SK-N-MC (cell line): ENCODE measurements around the gene HADHA.

Source experiments
- DNase-seq: peaks from one replicate; pipeline ENCODE4 v3.0.0-alpha.2; 2011; ENCODE audit warnings: low read depth, low spot score
- H3K27ac ChIP-seq: fragments of 200-600 bp; sonication (generic); 2 replicates; pipeline ENCODE4 v1.5.1; 2016; ENCODE audit warnings: mixed run types
- H3K36me3 ChIP-seq: fragments of 200-600 bp; sonication (generic); 2 replicates; pipeline ENCODE4 v1.6.1; 2017; ENCODE audit warnings: antibody characterized with exemption, low read length, mixed read lengths; ENCODE audit not compliant: insufficient read depth
- H3K4me3 ChIP-seq: fragments of 200-600 bp; sonication (generic); 2 replicates; pipeline ENCODE4 v1.5.1; 2016
- H3K9ac ChIP-seq: fragments of 200-600 bp; sonication (generic); 2 replicates; pipeline ENCODE4 v1.8.0; 2017; ENCODE audit warnings: mixed run types, mixed read lengths; ENCODE audit not compliant: insufficient read length
- H3K9me3 ChIP-seq: fragments of 200-600 bp; sonication (generic); 2 replicates; pipeline ENCODE4 v1.6.1; 2017; ENCODE audit warnings: low read depth, mild to moderate bottlenecking, antibody characterized with exemption, low read length, moderate library complexity, mixed read lengths
- EZH2 ChIP-seq: fragments of 200-600 bp; sonication (generic); IDR thresholded peaks from one replicate; pipeline ENCODE4 v1.6.1; 2017; ENCODE audit warnings: antibody characterized with exemption
- FOXP2 ChIP-seq: optimal IDR thresholded peaks from 2 replicates; pipeline ENCODE3; 2011; ENCODE audit warnings: mild to moderate bottlenecking, moderate library complexity; ENCODE audit not compliant: insufficient read depth; ENCODE audit errors: extremely low read length, control extremely low read depth
- POLR2AphosphoS5 ChIP-seq: IDR thresholded peaks from 2 replicates; pipeline ENCODE4 v1.6.1; 2012; ENCODE audit warnings: mild to moderate bottlenecking, low read depth, low read length, borderline replicate concordance

The HADHA gene

GRCh38 chr2:26195040-26195984, 49.1 kb downstream of the HADHA start:
- peaks cover 74% of the 10 kb centered on the region for H3K36me3 ChIP-seq
- peak; percentile 45 for DNase-seq

GRCh38 chr2:26193578-26194231, 50.7 kb downstream of the HADHA start:
- no peak overlapping the region for H3K4me3 ChIP-seq
- peaks cover 63% of the 10 kb centered on the region for H3K36me3 ChIP-seq
- no peaks in the 10 kb centered on the region for H3K9me3 ChIP-seq
- TF ChIP-seq FOXP2 (no peak), EZH2 (no peak), POLR2AphosphoS5 (no peak)
- H3K27ac ChIP-seq = no peak overlapping the region
- DNase-seq = no peak
- no peak overlapping the region for H3K9ac ChIP-seq

More at GRCh38 chr2:26195040-26195984, 49.1 kb downstream of the HADHA start:
- no peak for TF ChIP-seq FOXP2
- no peak for TF ChIP-seq POLR2AphosphoS5
- TF ChIP-seq EZH2 = no peak
- Histone ChIP-seq H3K27ac (no peak overlapping the region), H3K9me3 (no peaks in the 10 kb centered on the region), H3K4me3 (no peak overlapping the region), H3K9ac (no peak overlapping the region)

GRCh38 chr2:26191316-26192159, 52.9 kb downstream of the HADHA start:
- Histone ChIP-seq H3K9me3 (no peaks in the 10 kb centered on the region), H3K27ac (no peak overlapping the region), H3K36me3 (peaks cover 48% of the 10 kb centered on the region), H3K9ac (no peak overlapping the region), H3K4me3 (no peak overlapping the region)
- TF ChIP-seq POLR2AphosphoS5 (0 out of 2 replicates have a peak, but pooled peaks have one; percentile 11), EZH2 (no peak)
- no peak for DNase-seq

GRCh38 chr2:26190369-26190768, 54.1 kb downstream of the HADHA start:
- Histone ChIP-seq H3K4me3 (no peak overlapping the region), H3K9me3 (no peaks in the 10 kb centered on the region), H3K27ac (no peak overlapping the region), H3K36me3 (peaks cover 42% of the 10 kb centered on the region), H3K9ac (no peak overlapping the region)
- DNase-seq = no peak
- TF ChIP-seq POLR2AphosphoS5 (no peak), FOXP2 (no peak), EZH2 (no peak)

GRCh38 chr2:26189751-26190150, 54.7 kb downstream of the HADHA start:
- H3K36me3 ChIP-seq = peaks cover 35% of the 10 kb centered on the region
- no peaks in the 10 kb centered on the region for H3K9me3 ChIP-seq
- TF ChIP-seq POLR2AphosphoS5 = 0 out of 2 replicates have a peak, but pooled peaks have one; percentile 22
- TF ChIP-seq EZH2 = no peak
- no peak for TF ChIP-seq FOXP2
- DNase-seq = no peak
- H3K9ac ChIP-seq = no peak overlapping the region
- H3K4me3 ChIP-seq = no peak overlapping the region
- H3K27ac ChIP-seq = no peak overlapping the region

GRCh38 chr2:26189123-26189522, 55.3 kb downstream of the HADHA start:
- Histone ChIP-seq H3K4me3 (no peak overlapping the region), H3K27ac (no peak overlapping the region), H3K9ac (no peak overlapping the region), H3K36me3 (peaks cover 29% of the 10 kb centered on the region), H3K9me3 (no peaks in the 10 kb centered on the region)
- no peak for DNase-seq
- TF ChIP-seq POLR2AphosphoS5 = no peak

- TF ChIP-seq POLR2AphosphoS5 = no peak
- TF ChIP-seq FOXP2 = no peak
- no peak for TF ChIP-seq EZH2
- H3K36me3 ChIP-seq = peaks cover 18% of the 10 kb centered on the region
- no peaks in the 10 kb centered on the region for H3K9me3 ChIP-seq
- DNase-seq = no peak
- no peak overlapping the region for H3K27ac ChIP-seq
- H3K4me3 ChIP-seq = no peak overlapping the region
- no peak overlapping the region for H3K9ac ChIP-seq
Observed at GRCh38 chr2:26187537-26188104, 56.8 kb downstream of the HADHA start.
